SH-SY5Y (cell line): ENCODE results near the gene SEC31B.

Experiments
- GATA2 ChIP-seq: IDR thresholded peaks from 2 replicates; pipeline ENCODE4 v1.6.1; 2011; ENCODE audit warnings: mild to moderate bottlenecking, low read depth, low read length
- GATA3 ChIP-seq: IDR thresholded peaks from 2 replicates; pipeline ENCODE4 v1.6.1; 2011; ENCODE audit warnings: low read depth, mild to moderate bottlenecking, low read length, moderate library complexity

DNA sequence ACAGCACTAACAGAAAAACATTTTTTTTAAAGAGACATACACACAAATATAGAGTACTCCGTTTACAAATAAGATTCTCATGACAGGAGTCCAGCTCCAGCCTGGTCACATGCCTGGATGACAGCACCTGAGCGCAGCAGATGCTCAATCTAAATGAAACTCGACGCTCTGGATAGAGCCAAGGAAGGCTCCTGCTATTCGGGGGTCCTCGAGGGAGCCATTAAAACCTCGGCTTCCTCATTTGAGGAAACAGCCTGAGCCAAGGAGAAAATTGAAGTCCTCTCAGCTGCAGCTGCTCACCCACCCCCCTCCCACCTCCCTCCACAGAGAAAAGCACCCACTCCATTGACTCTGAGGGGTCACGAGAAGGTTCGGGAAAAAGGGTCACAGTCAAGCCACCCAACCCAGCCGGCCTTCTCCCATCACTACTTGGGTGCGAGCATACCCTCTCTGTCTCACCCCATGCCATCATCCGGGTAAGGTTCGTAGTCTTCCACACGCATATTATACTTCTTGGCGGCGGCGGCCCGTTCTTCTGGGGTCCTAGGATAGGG lies 9.3 kb upstream of the SEC31B start:
- TF ChIP-seq GATA2 (no peak), GATA3 (no peak)
